Endothelial cell of hepatic sinusoid (primary cell): Measurements from ENCODE around the gene PLXNA1.

ENCODE experiments used
- in situ Hi-C: cut with HindIII; loops from 2 replicates; pipeline ENCODE4 v1.10.0; 2017; ENCODE audit warnings: low sequenced_read_pairs

The PLXNA1 gene

GRCh38 chr3:126964950-126965349, 18.0 kb upstream of the PLXNA1 start:
- in situ Hi-C loops: no loop called here

DNA sequence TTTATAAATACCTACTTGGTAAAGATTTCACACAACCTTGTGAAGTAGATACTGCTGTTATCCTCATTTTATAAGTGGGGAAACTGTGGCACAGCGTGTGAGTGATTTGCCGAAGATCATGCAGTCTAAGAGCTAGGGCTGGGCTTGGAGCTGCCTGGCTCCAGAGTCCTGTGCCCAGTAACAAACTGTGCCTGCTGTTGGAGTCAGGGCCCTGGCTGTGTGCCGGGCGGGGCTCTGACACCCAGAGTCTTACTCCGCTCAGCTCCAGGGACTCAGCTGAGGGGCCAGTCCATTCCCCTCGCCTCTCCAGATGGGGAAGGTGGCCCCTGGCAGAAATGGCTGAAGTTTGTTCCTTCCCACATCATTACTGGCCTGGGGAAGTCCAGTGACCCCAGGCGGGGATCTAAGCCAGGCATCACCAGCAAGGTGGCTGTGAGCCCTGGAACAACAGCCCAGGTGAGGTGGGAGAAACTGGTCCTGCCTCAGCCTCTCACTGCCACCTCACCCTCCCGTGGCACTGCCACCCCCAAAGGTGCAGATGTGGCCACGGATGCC, 17.3 kb upstream of the PLXNA1 start:
- in situ Hi-C loops: no loop called here

- in situ Hi-C loops: no loop called here
Measured at GRCh38 chr3:126967386-126967785, 15.5 kb upstream of the PLXNA1 start.

DNA sequence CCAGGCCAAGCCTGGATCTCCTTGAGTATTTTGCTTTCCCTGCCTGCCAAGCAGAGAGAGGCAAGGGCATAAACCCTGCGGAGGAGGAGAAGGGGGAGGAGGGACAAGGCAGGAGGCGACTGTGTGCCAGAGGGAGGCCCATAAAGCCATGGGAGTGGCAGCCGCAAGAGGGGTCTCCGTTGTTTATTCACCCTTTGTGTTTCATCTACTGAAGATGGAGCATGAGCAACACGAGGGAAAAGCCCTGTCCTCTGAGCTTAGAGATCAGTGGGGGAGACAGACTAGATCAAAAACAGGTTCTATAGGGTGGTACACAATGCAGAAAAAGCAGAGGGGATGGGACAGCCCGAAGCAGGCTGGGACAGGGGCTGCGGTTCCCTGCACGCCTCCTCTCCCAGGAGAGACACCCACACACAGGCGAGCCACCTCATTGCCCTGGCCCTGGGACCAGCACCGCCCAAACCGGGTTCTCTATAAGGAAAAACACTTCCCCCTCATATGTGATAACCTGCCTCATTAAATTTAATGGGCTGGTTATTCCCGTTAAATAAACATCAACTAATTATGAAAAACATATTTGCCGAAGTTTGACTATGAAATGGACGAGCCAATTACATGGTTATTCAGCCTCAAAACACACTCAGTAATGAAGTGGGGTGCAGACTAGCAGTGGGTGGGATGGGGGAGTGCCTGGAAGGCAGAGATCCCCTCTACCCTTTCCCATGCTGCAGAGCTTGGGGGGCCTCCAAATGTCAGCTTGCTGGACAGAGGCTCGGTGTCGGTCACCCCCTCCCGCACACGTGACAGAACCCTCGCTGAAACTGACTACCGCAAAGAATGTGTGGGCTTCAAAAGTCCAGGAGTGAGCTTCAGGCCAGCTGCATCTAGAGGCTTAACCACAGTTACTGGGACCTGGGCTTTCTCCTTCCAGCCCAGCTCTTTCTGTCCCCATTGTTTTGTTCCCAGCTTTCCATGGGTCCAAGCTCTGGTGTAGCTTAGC, 14.2 kb upstream of the PLXNA1 start:
- in situ Hi-C loops: no loop called here

DNA sequence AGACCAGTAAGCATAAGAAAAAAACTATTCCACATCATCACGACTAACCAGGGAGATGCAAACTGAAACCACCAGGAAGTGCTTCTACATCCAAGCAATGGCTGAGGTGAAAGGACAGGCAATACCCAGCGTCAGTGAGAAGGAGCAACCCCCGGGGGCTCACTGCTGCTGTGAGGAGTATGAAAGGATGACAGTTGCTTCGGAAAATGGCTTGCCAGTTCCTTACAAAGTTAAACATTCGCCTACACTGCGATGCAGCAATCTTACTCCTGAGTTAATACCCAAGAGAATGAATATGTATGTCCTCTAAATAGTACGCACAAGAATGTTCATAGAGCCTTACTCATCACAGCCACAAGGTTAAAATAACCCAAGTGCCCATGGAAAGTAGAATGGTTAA, 13.3 kb upstream of the PLXNA1 start:
- in situ Hi-C loops: no loop called here

GRCh38 chr3:126970101-126970500, 12.8 kb upstream of the PLXNA1 start:
- in situ Hi-C loops: no loop called here

GRCh38 chr3:126970921-126971320, 12.0 kb upstream of the PLXNA1 start:
- in situ Hi-C loops: no loop called here

DNA sequence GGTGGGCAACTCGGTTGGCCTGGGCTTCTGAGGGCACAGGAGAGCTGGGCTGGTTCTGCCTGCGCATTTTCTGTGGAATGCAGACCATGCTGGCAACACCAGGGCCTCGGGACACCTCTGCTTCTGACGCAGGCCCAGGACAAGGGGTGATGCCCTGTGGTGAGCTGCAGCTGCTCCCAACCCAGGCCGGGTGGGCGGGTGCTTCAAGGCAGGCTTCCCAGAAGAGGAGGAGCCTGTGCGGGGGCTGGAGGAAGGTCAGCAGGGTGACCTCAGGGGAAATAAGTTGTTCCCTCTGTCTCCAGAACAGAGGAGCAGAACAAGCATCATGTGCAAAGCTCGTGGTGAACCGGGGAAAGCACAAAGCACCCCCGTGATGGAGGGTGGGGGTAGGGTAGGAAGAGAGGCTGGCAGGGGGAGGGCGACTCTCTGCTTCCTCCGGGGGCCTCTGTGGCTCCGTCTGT, 11.0 kb upstream of the PLXNA1 start:
- in situ Hi-C loops: no loop called here

DNA sequence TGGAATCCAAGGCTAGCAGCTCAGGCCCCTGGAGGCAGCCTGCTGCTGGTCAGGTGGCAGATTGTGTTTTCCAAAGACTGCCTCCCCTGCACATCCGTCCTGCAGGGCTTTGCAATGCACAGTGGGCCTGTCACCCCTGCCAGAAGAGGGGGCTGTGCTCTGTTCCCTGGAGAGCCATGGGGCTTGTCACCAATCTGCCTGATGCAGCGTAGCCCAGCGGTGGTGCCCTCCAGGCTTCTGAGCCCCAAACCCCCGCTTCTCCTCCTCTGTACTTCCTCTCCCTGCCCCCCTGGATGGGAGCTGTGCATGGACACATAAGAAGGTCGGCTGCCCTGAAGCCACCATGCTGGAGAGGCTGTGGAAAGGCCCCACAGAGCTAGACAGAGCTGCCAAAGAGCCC, 10.0 kb upstream of the PLXNA1 start:
- in situ Hi-C loops: no loop called here

- in situ Hi-C loops: no loop called here
Measured at GRCh38 chr3:126973814-126974213, 9.1 kb upstream of the PLXNA1 start.

DNA sequence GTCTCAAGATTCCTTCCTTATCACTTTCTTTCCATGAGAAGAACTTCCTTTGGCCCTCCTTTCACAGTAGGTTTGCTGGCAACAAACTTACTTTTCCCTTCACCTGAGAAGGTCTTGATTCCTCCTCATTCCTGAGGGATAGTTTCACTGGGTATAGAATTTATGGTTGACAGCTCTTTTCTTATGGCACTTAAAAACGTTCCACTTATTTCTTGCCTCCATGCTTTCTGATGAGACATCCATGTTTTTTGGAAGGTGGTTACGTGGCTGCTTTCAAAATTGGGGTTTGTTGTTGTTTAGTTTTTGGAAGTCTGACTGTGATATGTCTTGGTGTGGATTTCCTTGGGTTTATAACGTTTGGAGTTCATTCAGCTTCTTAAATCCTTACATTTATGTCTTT, 8.2 kb upstream of the PLXNA1 start:
- in situ Hi-C loops: loop anchor here (5.0 kb wide), 1 partner anchor 272 kb away; the partner anchor contains the start of gene CHCHD6

DNA sequence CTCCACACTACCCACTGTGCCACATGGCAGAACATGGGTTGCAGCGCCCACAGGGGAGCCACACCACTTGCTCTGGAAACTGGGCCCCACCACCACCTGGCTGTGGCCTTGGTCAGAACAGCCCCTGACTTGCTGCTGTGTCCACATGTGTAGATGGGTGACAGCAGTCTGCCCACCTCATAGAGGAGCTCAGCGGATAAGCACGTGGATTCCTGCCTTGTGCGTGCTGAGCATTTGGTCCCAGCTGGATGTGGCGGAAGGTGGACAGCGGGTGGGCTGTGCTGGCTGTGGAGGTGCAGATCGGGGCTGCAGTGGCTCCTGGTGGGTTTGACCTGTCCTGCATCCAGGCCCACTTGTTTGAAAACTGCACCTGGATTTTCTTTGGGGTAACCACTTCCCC, 6.0 kb upstream of the PLXNA1 start:
- in situ Hi-C loops: loop anchor here (5.0 kb wide), 1 partner anchor 275 kb away; the partner anchor contains the start of gene CHCHD6

DNA sequence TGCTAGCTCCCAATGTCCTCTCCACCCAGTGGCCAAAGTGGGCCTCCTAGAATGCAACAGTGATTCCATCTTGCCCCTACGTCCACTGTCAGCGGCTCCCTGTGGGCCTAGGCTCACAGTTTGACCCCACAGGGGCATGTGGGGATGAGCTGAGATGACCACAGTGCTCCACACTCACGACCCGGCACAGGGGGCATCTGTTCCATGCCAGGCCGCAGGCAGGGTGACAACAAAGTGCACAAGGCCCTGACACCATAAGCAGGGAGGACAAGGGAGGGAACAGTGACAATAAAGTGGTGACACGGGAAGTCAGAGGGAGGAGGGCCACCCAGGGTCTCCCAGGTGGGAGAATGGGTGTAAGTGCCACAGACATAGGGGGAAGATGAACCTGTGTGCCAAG, 5.1 kb upstream of the PLXNA1 start:
- in situ Hi-C loops: loop anchor here (5.0 kb wide), 1 partner anchor 276 kb away; the partner anchor contains the start of gene CHCHD6

DNA sequence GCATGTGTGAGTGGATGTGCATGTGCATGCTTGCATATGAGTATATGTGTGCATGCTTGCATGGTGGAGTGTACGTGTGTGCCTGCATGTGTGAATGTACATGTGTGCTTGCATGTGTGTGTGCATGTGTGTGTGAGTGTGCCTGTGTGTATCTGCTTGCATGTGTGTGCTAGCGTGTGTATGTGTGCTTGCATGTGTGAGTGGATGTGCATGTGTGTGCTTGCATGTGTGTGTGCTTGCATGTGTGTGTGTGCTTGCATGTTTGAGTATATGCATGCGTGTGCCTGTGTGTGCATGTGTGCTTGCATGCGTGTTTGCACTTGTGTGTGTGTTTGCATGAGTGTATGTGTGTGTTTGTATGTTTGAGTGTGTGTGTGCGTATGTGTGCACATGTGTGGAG, 4.6 kb upstream of the PLXNA1 start:
- in situ Hi-C loops: loop anchor here (5.0 kb wide), 1 partner anchor 276 kb away; the partner anchor contains the start of gene CHCHD6

GRCh38 chr3:126979046-126979628, 3.8 kb upstream of the PLXNA1 start:
- in situ Hi-C loops: loop anchor here (5.0 kb wide), 1 partner anchor 277 kb away; the partner anchor contains the start of gene CHCHD6

- in situ Hi-C loops: no loop called here
Measured at GRCh38 chr3:126980266-126980811, 2.6 kb upstream of the PLXNA1 start.

GRCh38 chr3:126982126-126982470, 817 bp upstream of the PLXNA1 start:
- in situ Hi-C loops: no loop called here

DNA sequence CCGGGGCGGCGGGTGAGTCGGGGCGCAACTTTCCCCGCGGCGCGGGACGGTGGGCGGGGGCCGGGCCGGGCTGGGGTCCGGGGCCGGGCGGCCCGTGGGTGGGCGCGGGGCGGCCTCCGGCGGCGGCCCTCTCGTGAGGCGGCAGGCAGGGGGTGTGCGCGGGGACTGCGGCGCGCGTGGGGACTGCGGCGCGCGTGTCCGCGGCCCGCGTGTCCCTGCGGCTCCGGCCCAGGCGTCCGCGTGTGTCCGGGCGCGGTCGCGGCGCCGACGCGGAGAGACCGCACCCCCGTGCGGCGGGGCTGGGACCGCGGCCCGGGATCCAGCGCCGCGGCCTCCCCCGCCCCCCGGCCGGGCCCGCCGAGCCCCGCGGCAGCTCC, 349 bp downstream of the PLXNA1 start:
- in situ Hi-C loops: no loop called here

DNA sequence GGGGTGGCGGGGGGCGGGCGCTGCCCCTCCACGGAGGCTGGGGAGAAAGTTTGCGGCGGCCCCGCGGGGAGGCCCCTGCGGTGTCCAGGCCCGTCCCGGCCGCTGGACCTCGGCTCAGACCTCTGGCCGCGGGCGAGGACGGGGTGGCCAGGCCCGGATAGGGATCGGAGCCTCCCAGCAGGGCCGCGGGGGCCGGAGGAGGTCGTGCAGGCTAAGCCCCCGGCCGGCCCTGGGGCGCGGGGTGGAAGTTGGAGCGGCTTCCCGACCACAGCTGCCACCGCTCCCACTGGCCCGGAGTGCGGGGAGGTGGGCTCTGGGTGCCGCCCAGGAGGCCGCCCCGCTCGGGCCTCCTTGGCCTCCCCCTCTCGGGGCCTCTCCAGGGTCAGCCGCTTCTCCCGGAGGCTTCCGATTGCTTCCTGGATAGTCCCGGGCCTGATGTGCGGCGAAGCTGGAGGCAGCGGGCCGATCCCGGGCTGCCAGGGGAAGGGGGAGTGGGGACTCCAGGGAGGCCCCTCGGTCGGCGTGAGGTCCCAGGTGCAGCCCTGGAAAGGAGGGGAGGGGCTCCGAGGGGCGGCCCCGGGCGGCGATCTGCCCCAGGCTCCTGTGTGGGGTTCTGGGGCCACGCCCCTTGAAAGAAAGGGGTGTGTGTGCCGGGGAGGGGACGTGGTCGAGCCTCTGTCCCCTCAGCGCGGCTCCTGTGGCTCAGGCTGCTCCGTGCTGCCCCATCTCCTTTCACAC, 907 bp downstream of the PLXNA1 start:
- in situ Hi-C loops: no loop called here

DNA sequence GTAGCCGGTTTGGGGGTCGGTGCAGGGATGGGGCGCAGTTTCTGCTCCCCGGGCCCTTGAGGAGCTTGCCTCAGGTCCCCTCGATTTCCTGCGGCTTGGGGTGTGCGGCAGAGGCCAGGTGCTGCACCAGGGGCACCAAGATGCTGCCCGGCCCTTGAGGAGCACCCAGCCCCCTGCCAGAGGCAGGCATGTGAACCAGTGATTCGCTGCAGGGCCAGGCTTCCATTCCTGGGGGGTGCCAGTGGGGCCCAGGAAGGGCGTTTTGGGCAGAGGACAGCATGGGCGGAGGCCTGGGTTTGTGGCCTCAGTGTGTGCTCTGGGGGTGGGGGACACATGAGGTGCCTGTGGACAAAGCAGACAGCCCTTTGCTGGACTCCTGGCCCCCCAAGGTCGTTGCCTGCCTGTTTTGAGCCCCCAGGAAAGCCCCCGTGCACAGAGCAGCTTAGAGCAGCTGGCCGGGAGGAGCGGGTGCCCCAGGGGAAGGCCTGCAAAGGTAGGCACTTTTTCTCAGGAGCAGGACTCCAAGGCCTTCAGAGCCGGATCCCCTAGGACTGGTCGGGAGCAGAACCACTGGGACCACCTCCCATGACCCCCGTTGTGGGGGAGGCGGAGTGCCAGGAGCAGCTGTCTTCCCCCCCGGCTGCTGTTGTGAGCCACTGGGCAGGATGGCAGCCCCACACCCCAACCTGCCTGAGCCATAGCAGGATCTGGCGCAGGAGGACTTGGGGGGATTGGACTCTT, 1.6 kb downstream of the PLXNA1 start:
- in situ Hi-C loops: no loop called here
